HepG2 (cell line): ENCODE measurements around the gene FAP. TPM values are rescaled to one million over a fixed set of nuclear protein-coding genes. Genes with fewer than 3 reads are reported as not detected.

Experiments used
- ATAC-seq: fragments of 200-7000 bp; cut with Tn5 transposase; 3 replicates; pipeline ENCODE4 v1.9.1; 2020; ENCODE audit warnings: mild to moderate bottlenecking, moderate library complexity
- BruUV-seq: library from RNA; stranded (reverse); fragments of 400-500 nt; replicated peaks from 2 replicates; lab custom pipeline; 2021; lab: Mats Ljungman, UMichigan
- CTCF ChIA-PET: fragments of 300-600 bp; formaldehyde crosslinking; extraction: SDS; loops from one replicate; lab custom pipeline; 2021; ENCODE audit warnings: low total read pairs, inconsistent platforms, low intra/inter-chr PET ratio; lab: Yijun Ruan, JAX
- POLR2A ChIA-PET: fragments of 350-600 bp; sonication (Branson Sonifier 250); formaldehyde crosslinking; loops from one replicate; lab custom pipeline; 2020; ENCODE audit warnings: antibody characterized with exemption, inconsistent platforms; lab: Yijun Ruan, JAX
- DNase-seq: peaks from one replicate; pipeline ENCODE4 v3.0.0-alpha.2; 2015; ENCODE audit warnings: low spot score
- FAIRE-seq: peaks from 3 replicates; lab custom pipeline; 2011; peaks lifted over from hg19 to GRCh38; lab: Jason Lieb, UNC
- H2AFZ ChIP-seq: one replicate; pipeline ENCODE4 v1.6.1; 2011; ENCODE audit warnings: low read length, inconsistent platforms
- H3K27ac ChIP-seq: fragments of 300-600 bp; 3 replicates; pipeline ENCODE4 v1.8.0; 2011; ENCODE audit warnings: mixed run types, mild to moderate bottlenecking, mixed read lengths, low read length, inconsistent platforms; ENCODE audit not compliant: insufficient read depth; ENCODE audit errors: extremely low read length
- H3K27me3 ChIP-seq, 2 experiments: fragments of 200-600 bp in 1 of 2; 2 replicates in 1 of 2; 3 replicates in 1 of 2; pipeline versions ENCODE4 v1.6.0 to v1.8.0; 2011; ENCODE audit warnings: low read length in 2 of 2, mild to moderate bottlenecking in 2 of 2, moderate library complexity in 2 of 2, inconsistent platforms in 1 of 2; ENCODE audit not compliant: insufficient read depth in 2 of 2, control insufficient read depth in 1 of 2
- H3K36me3 ChIP-seq, 2 experiments: fragments of 200-600 bp in 1 of 2; replicated peaks in 1 of 2; 2 replicates in 1 of 2; 3 replicates in 1 of 2; pipeline versions ENCODE4 v1.5.1 to v1.8.0; 2011; ENCODE audit warnings: low read length in 2 of 2, inconsistent platforms in 1 of 2; ENCODE audit not compliant: insufficient read depth in 2 of 2, control insufficient read depth in 1 of 2
- H3K4me1 ChIP-seq: 2 replicates; pipeline ENCODE4 v1.5.1; 2012; ENCODE audit warnings: low read length, inconsistent platforms; ENCODE audit not compliant: insufficient read depth
- H3K4me2 ChIP-seq: 2 replicates; pipeline ENCODE4 v1.6.0; 2011; ENCODE audit warnings: low read depth, low read length, inconsistent platforms
- H3K4me3 ChIP-seq, 3 experiments: fragments of 200-600 bp in 1 of 3; sonication (generic), shearing (Covaris generic) in 1 of 3; replicated peaks in 1 of 3; 2 replicates each; pipeline ENCODE4 v1.5.1; 2011 to 2016; ENCODE audit warnings: low read length in 3 of 3, inconsistent platforms in 2 of 3, low read depth in 2 of 3, mild to moderate bottlenecking in 2 of 3, control low read depth in 1 of 3, mixed read lengths in 1 of 3; ENCODE audit not compliant: insufficient read depth in 1 of 3
- H3K79me2 ChIP-seq: one replicate; pipeline ENCODE4 v1.6.1; 2011; ENCODE audit warnings: low read length, inconsistent platforms; ENCODE audit not compliant: insufficient read depth
- H3K9ac ChIP-seq: 2 replicates; pipeline ENCODE4 v1.6.0; 2011; ENCODE audit warnings: mild to moderate bottlenecking, low read depth, low read length, inconsistent platforms; ENCODE audit not compliant: insufficient read depth
- H3K9me3 ChIP-seq: 2 replicates; pipeline ENCODE4 v1.5.1; 2012; ENCODE audit warnings: mild to moderate bottlenecking, low read length
- H4K20me1 ChIP-seq: 2 replicates; pipeline ENCODE4 v1.6.0; 2011; ENCODE audit warnings: inconsistent platforms, mild to moderate bottlenecking, low read length, moderate library complexity; ENCODE audit not compliant: insufficient read depth
- ARNT ChIP-seq: fragments of 450-650 bp; IDR thresholded peaks from 2 replicates; pipeline ENCODE4 v1.6.1; 2017
- ATRX ChIP-seq: sonication (generic); formaldehyde crosslinking; IDR thresholded peaks from 2 replicates; pipeline ENCODE4 v1.4.0; 2020; ENCODE audit warnings: missing genetic modification reagents, borderline replicate concordance
- ELF3 ChIP-seq: IDR thresholded peaks from 2 replicates; pipeline ENCODE4 v1.6.1; 2016; ENCODE audit warnings: missing genetic modification reagents, missing compliant biosample characterization
- HMG20A ChIP-seq: IDR thresholded peaks from 2 replicates; pipeline ENCODE4 v1.6.1; 2016; ENCODE audit warnings: borderline replicate concordance
- HMGA1 ChIP-seq: sonication (generic); formaldehyde crosslinking; conservative IDR thresholded peaks from 2 replicates; pipeline ENCODE4 v1.4.0; 2020; ENCODE audit warnings: missing genetic modification reagents
- KMT2B ChIP-seq: IDR thresholded peaks from 2 replicates; pipeline ENCODE4 v1.6.1; 2016; ENCODE audit warnings: missing genetic modification reagents, missing compliant biosample characterization
- MATR3 ChIP-seq: sonication (generic); formaldehyde crosslinking; IDR thresholded peaks from 2 replicates; pipeline ENCODE4 v1.4.0; 2020; ENCODE audit warnings: missing genetic modification reagents
- NFE2L2 ChIP-seq: fragments of 150-350 bp; IDR thresholded peaks from 2 replicates; pipeline ENCODE4 v1.6.1; 2014; ENCODE audit warnings: low read length
- ONECUT2 ChIP-seq: sonication (generic); formaldehyde crosslinking; IDR thresholded peaks from 2 replicates; pipeline ENCODE4 v1.4.0; 2020; ENCODE audit warnings: missing genetic modification reagents
- ZIK1 ChIP-seq: sonication (generic); formaldehyde crosslinking; IDR thresholded peaks from 2 replicates; pipeline ENCODE4 v1.5.0; 2020; ENCODE audit warnings: mild to moderate bottlenecking, low read depth, missing genetic modification reagents, borderline replicate concordance
- ZNF562 ChIP-seq: sonication (generic); formaldehyde crosslinking; IDR thresholded peaks from 2 replicates; pipeline ENCODE4 v1.8.0; 2022; ENCODE audit warnings: missing genetic modification reagents, borderline replicate concordance
- ZNF720 ChIP-seq: sonication (generic); formaldehyde crosslinking; IDR thresholded peaks from 2 replicates; pipeline ENCODE4 v1.4.0; 2020; ENCODE audit warnings: missing genetic modification reagents
- WGBS: methylation state at CpG from one replicate; pipeline ENCODE4 v1.1.6; 2017; ENCODE audit warnings: low lambda C conversion rate; 5-methylcytosine and 5-hydroxymethylcytosine counted together
- in situ Hi-C: cut with HindIII; loops from 2 replicates; pipeline ENCODE4 v1.10.0; 2017; ENCODE audit warnings: low pct_unique_long_range_greater_than_20kb; ENCODE audit not compliant: extremely low pct_ligation_motif_present
- intact Hi-C: fragments of 100-400 bp; cut with micrococcal nuclease; formaldehyde crosslinking; loops from one replicate; pipeline ENCODE4 v1.10.0; 2022; ENCODE audit not compliant: unreplicated experiment
- polyA plus RNA-seq, 8 experiments: library from polyadenylated mRNA; depleted of rRNA in 3 of 8; stranded (reverse) in 7 of 8; unstranded in 1 of 8; fragments of >200 nt; fragmentation: Illumina TruSeq in 4 of 8; extraction: Trizol in 4 of 8; gene quantifications; 2 replicates each; pipeline versions ENCODE4 v1.2.1 to v1.2.3, GENCODE V29; 2011 to 2016; ENCODE audit warnings: low read depth in 4 of 8, missing spikeins in 1 of 8, mixed read lengths in 1 of 8; ENCODE audit not compliant: insufficient read depth in 1 of 8
- total RNA-seq, 5 experiments: library from RNA; depleted of rRNA; stranded (reverse); fragments of >200 nt; fragmentation: Illumina TruSeq; extraction: Trizol; gene quantifications; 2 replicates each; pipeline ENCODE4 v1.2.3, GENCODE V29; 2016; ENCODE audit warnings: low read depth in 1 of 5
- TF ChIP-seq, protein P1 (sequence below): sonication (generic); formaldehyde crosslinking; IDR thresholded peaks from 2 replicates; pipeline ENCODE4 v1.5.0; 2020; ENCODE audit warnings: mild to moderate bottlenecking, missing genetic modification reagents, borderline replicate concordance
- TF ChIP-seq, protein P2 (sequence below): IDR thresholded peaks from 2 replicates; pipeline ENCODE4 v1.4.0; 2020; ENCODE audit warnings: mild to moderate bottlenecking, missing genetic modification reagents
- TF ChIP-seq, protein P3 (sequence below): sonication (generic); formaldehyde crosslinking; IDR thresholded peaks from 2 replicates; pipeline ENCODE4 v1.8.1; 2023; ENCODE audit warnings: mild to moderate bottlenecking, missing genetic modification reagents, borderline replicate concordance
- TF ChIP-seq, protein P4 (sequence below): sonication (generic); formaldehyde crosslinking; IDR thresholded peaks from 2 replicates; pipeline ENCODE4 v1.8.0; 2022; ENCODE audit warnings: mild to moderate bottlenecking, missing genetic modification reagents, moderate library complexity
- TF ChIP-seq, protein P5 (sequence below): sonication (generic); formaldehyde crosslinking; IDR thresholded peaks from 2 replicates; pipeline ENCODE4 v1.5.0; 2020; ENCODE audit warnings: missing genetic modification reagents

Gene FAP
- total and polyA plus RNA-seq, 2 of the 13 experiments (the other 11 are each of a cell fraction or from before 2014, with no cell fraction given): not detected

DNA sequence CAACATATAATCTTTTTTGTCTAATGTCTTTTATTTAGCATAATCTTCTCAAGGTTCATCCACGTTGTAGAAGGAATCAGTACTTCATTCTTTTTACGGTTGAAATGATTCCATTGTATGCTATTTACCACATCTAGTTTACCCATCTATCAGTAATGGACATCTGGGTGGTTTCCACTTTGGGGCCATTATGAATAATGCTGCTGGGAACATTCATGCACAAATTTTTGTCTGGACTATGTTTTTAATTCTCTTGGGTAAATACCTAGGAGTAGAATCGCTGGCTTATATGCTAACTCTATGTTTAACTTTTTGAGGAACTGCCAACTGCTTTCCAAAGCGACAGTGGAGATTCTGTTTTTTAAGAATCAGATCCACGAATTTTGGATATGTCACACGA, 83.8 kb downstream of the FAP start (continued):
- TF ChIP-seq, protein P1, sequence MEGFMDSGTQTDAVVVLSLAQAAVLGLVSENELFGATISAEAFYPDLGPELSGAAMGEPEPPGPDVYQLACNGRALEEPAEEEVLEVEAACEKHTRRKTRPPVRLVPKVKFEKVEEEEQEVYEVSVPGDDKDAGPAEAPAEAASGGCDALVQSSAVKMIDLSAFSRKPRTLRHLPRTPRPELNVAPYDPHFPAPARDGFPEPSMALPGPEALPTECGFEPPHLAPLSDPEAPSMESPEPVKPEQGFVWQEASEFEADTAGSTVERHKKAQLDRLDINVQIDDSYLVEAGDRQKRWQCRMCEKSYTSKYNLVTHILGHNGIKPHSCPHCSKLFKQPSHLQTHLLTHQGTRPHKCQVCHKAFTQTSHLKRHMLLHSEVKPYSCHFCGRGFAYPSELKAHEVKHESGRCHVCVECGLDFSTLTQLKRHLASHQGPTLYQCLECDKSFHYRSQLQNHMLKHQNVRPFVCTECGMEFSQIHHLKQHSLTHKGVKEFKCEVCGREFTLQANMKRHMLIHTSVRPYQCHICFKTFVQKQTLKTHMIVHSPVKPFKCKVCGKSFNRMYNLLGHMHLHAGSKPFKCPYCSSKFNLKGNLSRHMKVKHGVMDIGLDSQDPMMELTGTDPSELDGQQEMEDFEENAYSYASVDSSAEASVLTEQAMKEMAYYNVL (CRISPR knock-in tag): no peak
- no peak for TF ChIP-seq HMG20A (CRISPR knock-in tag)
- TF ChIP-seq, protein P2, sequence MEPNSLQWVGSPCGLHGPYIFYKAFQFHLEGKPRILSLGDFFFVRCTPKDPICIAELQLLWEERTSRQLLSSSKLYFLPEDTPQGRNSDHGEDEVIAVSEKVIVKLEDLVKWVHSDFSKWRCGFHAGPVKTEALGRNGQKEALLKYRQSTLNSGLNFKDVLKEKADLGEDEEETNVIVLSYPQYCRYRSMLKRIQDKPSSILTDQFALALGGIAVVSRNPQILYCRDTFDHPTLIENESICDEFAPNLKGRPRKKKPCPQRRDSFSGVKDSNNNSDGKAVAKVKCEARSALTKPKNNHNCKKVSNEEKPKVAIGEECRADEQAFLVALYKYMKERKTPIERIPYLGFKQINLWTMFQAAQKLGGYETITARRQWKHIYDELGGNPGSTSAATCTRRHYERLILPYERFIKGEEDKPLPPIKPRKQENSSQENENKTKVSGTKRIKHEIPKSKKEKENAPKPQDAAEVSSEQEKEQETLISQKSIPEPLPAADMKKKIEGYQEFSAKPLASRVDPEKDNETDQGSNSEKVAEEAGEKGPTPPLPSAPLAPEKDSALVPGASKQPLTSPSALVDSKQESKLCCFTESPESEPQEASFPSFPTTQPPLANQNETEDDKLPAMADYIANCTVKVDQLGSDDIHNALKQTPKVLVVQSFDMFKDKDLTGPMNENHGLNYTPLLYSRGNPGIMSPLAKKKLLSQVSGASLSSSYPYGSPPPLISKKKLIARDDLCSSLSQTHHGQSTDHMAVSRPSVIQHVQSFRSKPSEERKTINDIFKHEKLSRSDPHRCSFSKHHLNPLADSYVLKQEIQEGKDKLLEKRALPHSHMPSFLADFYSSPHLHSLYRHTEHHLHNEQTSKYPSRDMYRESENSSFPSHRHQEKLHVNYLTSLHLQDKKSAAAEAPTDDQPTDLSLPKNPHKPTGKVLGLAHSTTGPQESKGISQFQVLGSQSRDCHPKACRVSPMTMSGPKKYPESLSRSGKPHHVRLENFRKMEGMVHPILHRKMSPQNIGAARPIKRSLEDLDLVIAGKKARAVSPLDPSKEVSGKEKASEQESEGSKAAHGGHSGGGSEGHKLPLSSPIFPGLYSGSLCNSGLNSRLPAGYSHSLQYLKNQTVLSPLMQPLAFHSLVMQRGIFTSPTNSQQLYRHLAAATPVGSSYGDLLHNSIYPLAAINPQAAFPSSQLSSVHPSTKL (CRISPR knock-in tag): no peak

DNA sequence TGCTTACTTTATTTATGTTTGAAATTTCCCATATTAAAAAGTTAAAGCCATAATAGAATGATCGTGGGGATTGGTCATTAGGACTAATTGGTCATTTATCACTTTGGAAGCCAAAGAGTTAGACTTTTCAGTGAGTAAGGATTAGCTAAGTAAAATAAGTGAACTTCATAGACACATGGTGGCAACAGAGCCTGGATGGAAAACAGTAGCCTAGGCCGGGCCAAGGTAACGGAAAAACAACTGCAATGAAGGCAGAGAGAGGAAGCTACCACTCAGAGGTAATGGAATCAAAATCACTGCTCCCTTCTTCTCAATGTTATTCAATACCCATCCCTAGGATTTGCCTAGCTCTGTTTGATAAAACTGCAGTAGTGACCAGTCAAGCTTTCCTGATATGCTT, 87.1 kb downstream of the FAP start:
- ChIA-PET POLR2A (no interaction called here), CTCF (no interaction called here)
- H3K27ac ChIP-seq: no peak overlapping the region
- WGBS: 3% methylated on average over 3 of the region's 3 CpGs
- H3K4me1 ChIP-seq: no peaks in the 10 kb centered on the region
- in situ Hi-C loops: no loop called here
- no peak overlapping the region for H2AFZ ChIP-seq
- intact Hi-C loops: no loop called here
- FAIRE-seq (no peak), DNase-seq (no peak), ATAC-seq (no peak)
- no peak overlapping the region for H3K4me2 ChIP-seq
- no TSS peak for BruUV-seq
- no peaks in the 10 kb centered on the region for H4K20me1 ChIP-seq
- H3K4me3 ChIP-seq: no peak overlapping the region
- H3K9ac ChIP-seq: no peak overlapping the region
- H3K79me2 ChIP-seq: no peaks in the 10 kb centered on the region
- H3K27me3 ChIP-seq: peaks cover 0 to 8% of the 10 kb centered on the region in 2 experiments; a peak in 2 of 5 replicates
- no peaks in the 10 kb centered on the region for H3K36me3 ChIP-seq
- TF ChIP-seq ATRX (CRISPR knock-in tag): no peak
- no peak for TF ChIP-seq ZNF562 (CRISPR knock-in tag)
- no peak for TF ChIP-seq ELF3
- no peak for TF ChIP-seq ZNF720 (CRISPR knock-in tag)
- TF ChIP-seq, protein P3, sequence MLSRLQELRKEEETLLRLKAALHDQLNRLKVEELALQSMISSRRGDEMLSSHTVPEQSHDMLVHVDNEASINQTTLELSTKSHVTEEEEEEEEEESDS: no peak
- no peak for TF ChIP-seq KMT2B (CRISPR knock-in tag)
- TF ChIP-seq, protein P4, sequence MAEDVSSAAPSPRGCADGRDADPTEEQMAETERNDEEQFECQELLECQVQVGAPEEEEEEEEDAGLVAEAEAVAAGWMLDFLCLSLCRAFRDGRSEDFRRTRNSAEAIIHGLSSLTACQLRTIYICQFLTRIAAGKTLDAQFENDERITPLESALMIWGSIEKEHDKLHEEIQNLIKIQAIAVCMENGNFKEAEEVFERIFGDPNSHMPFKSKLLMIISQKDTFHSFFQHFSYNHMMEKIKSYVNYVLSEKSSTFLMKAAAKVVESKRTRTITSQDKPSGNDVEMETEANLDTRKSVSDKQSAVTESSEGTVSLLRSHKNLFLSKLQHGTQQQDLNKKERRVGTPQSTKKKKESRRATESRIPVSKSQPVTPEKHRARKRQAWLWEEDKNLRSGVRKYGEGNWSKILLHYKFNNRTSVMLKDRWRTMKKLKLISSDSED (CRISPR knock-in tag): no peak
- no peak for TF ChIP-seq ZIK1 (CRISPR knock-in tag)
- TF ChIP-seq, protein P5, sequence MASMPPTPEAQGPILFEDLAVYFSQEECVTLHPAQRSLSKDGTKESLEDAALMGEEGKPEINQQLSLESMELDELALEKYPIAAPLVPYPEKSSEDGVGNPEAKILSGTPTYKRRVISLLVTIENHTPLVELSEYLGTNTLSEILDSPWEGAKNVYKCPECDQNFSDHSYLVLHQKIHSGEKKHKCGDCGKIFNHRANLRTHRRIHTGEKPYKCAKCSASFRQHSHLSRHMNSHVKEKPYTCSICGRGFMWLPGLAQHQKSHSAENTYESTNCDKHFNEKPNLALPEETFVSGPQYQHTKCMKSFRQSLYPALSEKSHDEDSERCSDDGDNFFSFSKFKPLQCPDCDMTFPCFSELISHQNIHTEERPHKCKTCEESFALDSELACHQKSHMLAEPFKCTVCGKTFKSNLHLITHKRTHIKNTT: no peak
- no peak for TF ChIP-seq NFE2L2
- TF ChIP-seq ONECUT2 (CRISPR knock-in tag): no peak
- no peak for TF ChIP-seq HMGA1
- TF ChIP-seq ARNT: no peak
- TF ChIP-seq MATR3: no peak
- no peaks in the 10 kb centered on the region for H3K9me3 ChIP-seq
